H1 (cell line): ENCODE measurements around the gene SEL1L3. TPM values are rescaled to one million over a fixed set of nuclear protein-coding genes. Genes with fewer than 3 reads are reported as not detected.
A peak's percentile ranks its signal among the peaks of the same experiment; 100 is the strongest.

Source experiments
- CTCF ChIA-PET: fragments of 300-600 bp; sonication (Branson Sonifier 250); formaldehyde crosslinking; loops from one replicate; lab custom pipeline; 2021; ENCODE audit not compliant: partially characterized antibody; lab: Charles Lee
- POLR2A ChIA-PET: fragments of 300-600 bp; sonication (Branson Sonifier 250); formaldehyde crosslinking; loops from one replicate; lab custom pipeline; 2021; ENCODE audit warnings: inconsistent platforms; ENCODE audit not compliant: partially characterized antibody; lab: Charles Lee
- DNase-seq, 2 experiments: peaks; one replicate each; pipeline versions ENCODE4 v3.0.0 to v3.0.0-alpha.2; 2010 to 2022; ENCODE audit warnings: low spot score in 2 of 2, low read depth in 1 of 2, mixed read lengths in 1 of 2
- FAIRE-seq: peaks from 2 replicates; lab custom pipeline; 2011; peaks lifted over from hg19 to GRCh38; lab: Jason Lieb, UNC
- H2AFZ ChIP-seq: 2 replicates; pipeline ENCODE4 v1.8.1; 2012; ENCODE audit warnings: low read length, inconsistent platforms
- H2AK5ac ChIP-seq: 2 replicates; pipeline ENCODE4 v1.6.1; 2013; ENCODE audit warnings: low read depth, low read length
- H2BK120ac ChIP-seq: replicated peaks from 2 replicates; pipeline ENCODE3; 2013; ENCODE audit warnings: low read depth, low read length, inconsistent platforms
- H2BK12ac ChIP-seq: 2 replicates; pipeline ENCODE4 v1.6.1; 2013; ENCODE audit warnings: low read depth, low read length
- H2BK15ac ChIP-seq: 2 replicates; pipeline ENCODE4 v1.6.1; 2013; ENCODE audit warnings: low read length
- H2BK20ac ChIP-seq: 2 replicates; pipeline ENCODE4 v1.6.1; 2013; ENCODE audit warnings: low read length
- H2BK5ac ChIP-seq: 2 replicates; pipeline ENCODE4 v1.6.1; 2013; ENCODE audit warnings: low read depth, low read length
- H3K14ac ChIP-seq: 2 replicates; pipeline ENCODE4 v1.6.1; 2013; ENCODE audit warnings: inconsistent platforms; ENCODE audit not compliant: insufficient read length
- H3K18ac ChIP-seq: 2 replicates; pipeline ENCODE4 v1.6.1; 2013; ENCODE audit warnings: low read length; ENCODE audit errors: extremely low read depth
- H3K23ac ChIP-seq: 2 replicates; pipeline ENCODE4 v1.6.1; 2013; ENCODE audit warnings: inconsistent platforms; ENCODE audit not compliant: insufficient read length
- H3K23me2 ChIP-seq: 2 replicates; pipeline ENCODE4 v1.6.1; 2013; ENCODE audit warnings: low read depth, low read length
- H3K27ac ChIP-seq: 2 replicates; pipeline ENCODE4 v1.6.1; 2011; ENCODE audit warnings: low read depth, low read length, inconsistent platforms
- H3K27me3 ChIP-seq, 4 experiments: replicated peaks in 1 of 4; 1 replicate in 1 of 4; 2 replicates in 3 of 4; pipeline versions ENCODE4 v1.6.1 to v1.8.1; 2011 to 2013; ENCODE audit warnings: low read length in 3 of 4, mild to moderate bottlenecking in 3 of 4, inconsistent platforms in 2 of 4, mixed read lengths in 2 of 4, moderate library complexity in 1 of 4; ENCODE audit not compliant: control insufficient read depth in 3 of 4, insufficient read depth in 3 of 4; ENCODE audit errors: extremely low read depth in 1 of 4
- H3K36me3 ChIP-seq, 4 experiments: 2 replicates each; pipeline versions ENCODE4 v1.6.1 to v1.8.1; 2011 to 2013; ENCODE audit warnings: mild to moderate bottlenecking in 4 of 4, low read length in 3 of 4, moderate library complexity in 2 of 4, control low read depth in 1 of 4, inconsistent platforms in 1 of 4; ENCODE audit not compliant: insufficient read depth in 4 of 4, control insufficient read depth in 2 of 4
- H3K4ac ChIP-seq: replicated peaks from 2 replicates; pipeline ENCODE3; 2013; ENCODE audit warnings: low read length, low read depth, mixed read lengths, inconsistent platforms; ENCODE audit not compliant: insufficient read length
- H3K4me1 ChIP-seq, 4 experiments: replicated peaks in 1 of 4; 1 replicate in 1 of 4; 2 replicates in 3 of 4; pipeline versions ENCODE4 v1.6.1 to v1.8.1; 2011 to 2013; ENCODE audit warnings: low read length in 3 of 4, inconsistent platforms in 2 of 4, mixed read lengths in 1 of 4; ENCODE audit not compliant: insufficient read depth in 4 of 4, control insufficient read depth in 3 of 4
- H3K4me2 ChIP-seq, 2 experiments: 2 replicates each; pipeline versions ENCODE4 v1.6.1 to v1.8.1; 2011 to 2013; ENCODE audit warnings: low read depth in 2 of 2, low read length in 2 of 2, control low read depth in 1 of 2, inconsistent platforms in 1 of 2, mild to moderate bottlenecking in 1 of 2; ENCODE audit not compliant: insufficient read depth in 1 of 2
- H3K4me3 ChIP-seq, 4 experiments: fragments of 200-600, 300-600 bp in 1 of 4; sonication (generic), shearing (Covaris generic), sonication (Bioruptor Twin) in 1 of 4; 2 replicates each; pipeline versions ENCODE4 v1.5.1 to v1.8.1; 2011 to 2016; ENCODE audit warnings: low read length in 4 of 4, low read depth in 3 of 4, control low read depth in 2 of 4, inconsistent platforms in 2 of 4, mild to moderate bottlenecking in 2 of 4, mixed read lengths in 1 of 4, moderate library complexity in 1 of 4; ENCODE audit not compliant: insufficient read depth in 2 of 4; ENCODE audit errors: extremely low read depth in 1 of 4
- H3K56ac ChIP-seq: replicated peaks from 2 replicates; pipeline ENCODE3; 2013; ENCODE audit warnings: low read depth, mild to moderate bottlenecking, mixed read lengths, low read length, inconsistent platforms; ENCODE audit not compliant: insufficient read length
- H3K79me1 ChIP-seq: 2 replicates; pipeline ENCODE4 v1.6.1; 2013; ENCODE audit warnings: low read depth, low read length, control low read depth
- H3K79me2 ChIP-seq, 2 experiments: 2 replicates each; pipeline versions ENCODE4 v1.6.1 to v1.8.1; 2012 to 2013; ENCODE audit warnings: low read length in 2 of 2, mild to moderate bottlenecking in 2 of 2, inconsistent platforms in 1 of 2; ENCODE audit not compliant: insufficient read depth in 2 of 2, control insufficient read depth in 1 of 2
- H3K9ac ChIP-seq, 4 experiments: replicated peaks in 1 of 4; 1 replicate in 1 of 4; 2 replicates in 3 of 4; pipeline versions ENCODE4 v1.6.1 to v1.8.1; 2011 to 2013; ENCODE audit warnings: low read depth in 3 of 4, low read length in 3 of 4, control low read depth in 2 of 4, mild to moderate bottlenecking in 2 of 4, moderate library complexity in 2 of 4, inconsistent platforms in 1 of 4; ENCODE audit errors: extremely low read depth in 1 of 4
- H3K9me3 ChIP-seq, 2 experiments: 2 replicates each; pipeline versions ENCODE4 v1.6.1 to v1.8.1; 2012 to 2013; ENCODE audit warnings: mild to moderate bottlenecking in 2 of 2, moderate library complexity in 2 of 2, control low read depth in 1 of 2, inconsistent platforms in 1 of 2, low read depth in 1 of 2, low read length in 1 of 2, mixed read lengths in 1 of 2; ENCODE audit not compliant: insufficient read depth in 2 of 2
- H4K20me1 ChIP-seq, 2 experiments: replicated peaks in 1 of 2; 2 replicates each; pipeline versions ENCODE3 to v1.8.1; 2011 to 2013; ENCODE audit warnings: inconsistent platforms in 2 of 2, low read length in 2 of 2, mild to moderate bottlenecking in 1 of 2; ENCODE audit not compliant: insufficient read depth in 2 of 2, control insufficient read depth in 1 of 2
- H4K5ac ChIP-seq: 2 replicates; pipeline ENCODE4 v1.6.1; 2013; ENCODE audit warnings: low read length, low read depth, mixed read lengths, inconsistent platforms; ENCODE audit not compliant: insufficient read length
- H4K8ac ChIP-seq: 2 replicates; pipeline ENCODE4 v1.8.0; 2013; ENCODE audit warnings: mild to moderate bottlenecking, moderate library complexity, low read length, inconsistent platforms; ENCODE audit not compliant: insufficient read depth; ENCODE audit errors: extremely low read depth
- H4K91ac ChIP-seq: replicated peaks from 2 replicates; pipeline ENCODE3; 2013; ENCODE audit warnings: low read length, mixed read lengths, inconsistent platforms; ENCODE audit not compliant: insufficient read length
- BACH1 ChIP-seq: IDR thresholded peaks from 2 replicates; pipeline ENCODE4 v1.6.1; 2012; ENCODE audit warnings: low read length, improper control_type of control experiment
- KDM1A ChIP-seq: fragments of 200-600, 300-600 bp; sonication (generic); IDR thresholded peaks from 2 replicates; pipeline ENCODE4 v1.7.1; 2016; ENCODE audit warnings: mild to moderate bottlenecking, low read length, borderline replicate concordance
- WGBS, 2 experiments: shearing (Covaris generic) in 1 of 2; methylation state at CpG; one replicate each; pipeline versions ENCODE4 v1.1.6 to v1.1.7; 2013 to 2015; ENCODE audit warnings: low lambda C conversion rate in 2 of 2, mixed read lengths in 2 of 2, inconsistent platforms in 1 of 2, low coverage in 1 of 2, missing lambda C conversion rate in 1 of 2; ENCODE audit not compliant: insufficient replicate concordance in 2 of 2, insufficient coverage in 1 of 2, insufficient read length in 1 of 2; ENCODE audit errors: extremely low coverage in 1 of 2, missing lambda C conversion rate in 1 of 2; 5-methylcytosine and 5-hydroxymethylcytosine counted together
- polyA plus RNA-seq, 7 experiments: library from polyadenylated mRNA; depleted of rRNA in 3 of 7; stranded (reverse) in 5 of 7; unstranded in 2 of 7; fragments of >200 nt in 5 of 7; fragments of 200-250 nt in 2 of 7; gene quantifications; 1 replicate in 5 of 7; 2 replicates in 1 of 7; 4 replicates in 1 of 7; pipeline versions ENCODE4 v1.2.1 to v1.2.3, GENCODE V29; 2011 to 2013; ENCODE audit warnings: missing spikeins in 2 of 7, mixed read lengths in 2 of 7
- total RNA-seq: library from RNA; stranded (reverse); fragmentation: NEBNext Ultra II Directional; extraction: Animal tissue kit (Norgen Biotek cat#: 25700); gene quantifications from 2 replicates; pipeline ENCODE4 v1.2.1, GENCODE V29; 2021

SEL1L3 gene
- total and polyA plus RNA-seq, 2 of the 8 experiments (the other 6 are each of a cell fraction or from before 2014, with no cell fraction given) = 18.2 to 54.0 TPM

GRCh38 chr4:25861280-25861950 lies 1.4 kb downstream of the SEL1L3 start:
- Histone ChIP-seq H2BK12ac (no peak overlapping the region), H2BK20ac (no peak overlapping the region), H2AFZ (no peak overlapping the region), H2BK120ac (no peak overlapping the region), H3K4me1 (peaks cover 3 to 17% (median 9%) of the 10 kb centered on the region in 4 experiments; a peak in 5 of 7 replicates), H4K8ac (no peak overlapping the region), H3K4me3 (peak overlapping the region; percentile 46 to 78 (median 72)), H3K27ac (no peak overlapping the region), H4K91ac (no peak overlapping the region), H3K9me3 (no peaks in the 10 kb centered on the region), H2BK5ac (no peak overlapping the region), H4K20me1 (peaks cover 0 to 6% of the 10 kb centered on the region in 2 experiments), H3K4ac (no peak overlapping the region), H2AK5ac (no peak overlapping the region), H3K23ac (no peak overlapping the region), H3K56ac (no peak overlapping the region), H2BK15ac (no peak overlapping the region), H3K18ac (no peak overlapping the region), H3K27me3 (peaks cover 0 to 10% (median 0%) of the 10 kb centered on the region in 4 experiments; a peak in 2 of 7 replicates), H4K5ac (no peak overlapping the region), H3K79me1 (0 out of 2 replicates have a peak, but pooled peaks cover 3% of the 10 kb centered on the region), H3K23me2 (peaks cover 6% of the 10 kb centered on the region; the same call in 1 of the 2 replicates), H3K4me2 (peak overlapping the region; percentile 59 to 69), H3K9ac (peak overlapping the region; percentile 9 to 56 (median 26); a peak in 3 of 7 replicates), H3K36me3 (no peaks in the 10 kb centered on the region), H3K14ac (no peak overlapping the region), H3K79me2 (peaks cover 0 to 52% of the 10 kb centered on the region in 2 experiments; a peak in 3 of 4 replicates)
- ChIA-PET CTCF (interaction anchor here (1.2 to 1.3 kb wide), 2 partner anchors 69 to 209 kb away, joined by 3 to 5 read pairs; no protein-coding TSS in a partner anchor), POLR2A (interaction anchor here (0.8 to 1.2 kb wide), 4 partner anchors 30 to 180 kb away, joined by 3 to 6 read pairs (median 3); partner anchors contain the start of gene SMIM20)
- DNase-seq (no peak), FAIRE-seq (no peak)
- 51% methylated on average over 5 of the region's 5 CpGs; no CpG with 5 or more reads in 1 of the 2 experiments for WGBS, 2 experiments
- TF ChIP-seq BACH1 (peak; percentile 81), KDM1A (no peak)
